SU-DHL-6 (cell line): ENCODE measurements around the gene PITPNB.

Experiments
- H2AFZ ChIP-seq: fragments of 200-600 bp; sonication (generic); 2 replicates; pipeline ENCODE4 v1.6.1; 2014; ENCODE audit warnings: low read depth, mild to moderate bottlenecking, moderate library complexity, mixed read lengths, antibody characterized with exemption, low read length; ENCODE audit not compliant: severe bottlenecking
- H3F3A ChIP-seq: fragments of 200-600 bp; shearing (Covaris generic); 2 replicates; pipeline ENCODE4 v1.6.0; 2016; ENCODE audit warnings: antibody characterized with exemption, mild to moderate bottlenecking; ENCODE audit not compliant: insufficient read depth
- H3K27ac ChIP-seq: fragments of 200-600 bp; sonication (generic); 2 replicates; pipeline ENCODE4 v1.5.1; 2016; ENCODE audit warnings: low read depth, mild to moderate bottlenecking, low read length, moderate library complexity, mixed read lengths
- H3K27me3 ChIP-seq: fragments of 200-600 bp; sonication (generic), shearing (Covaris generic); 2 replicates; pipeline ENCODE4 v1.6.0; 2014; ENCODE audit warnings: mild to moderate bottlenecking, low read length
- H3K36me3 ChIP-seq: fragments of 200-600 bp; sonication (generic); 2 replicates; pipeline ENCODE4 v1.6.1; 2014; ENCODE audit warnings: mild to moderate bottlenecking, low read length, mixed read lengths
- H3K4me2 ChIP-seq: fragments of 300-600, 200-600 bp; shearing (Covaris generic), sonication (generic); 2 replicates; pipeline ENCODE4 v1.6.0; 2014; ENCODE audit warnings: low read length, low read depth, mild to moderate bottlenecking; ENCODE audit not compliant: poor library complexity, severe bottlenecking
- H3K4me3 ChIP-seq: fragments of 200-600 bp; sonication (generic); 2 replicates; pipeline ENCODE4 v1.5.1; 2014; ENCODE audit warnings: antibody characterized with exemption, low read length, mild to moderate bottlenecking, mixed read lengths; ENCODE audit not compliant: insufficient read depth, poor library complexity, severe bottlenecking
- H3K79me2 ChIP-seq: fragments of 200-600 bp; sonication (generic); 2 replicates; pipeline ENCODE4 v1.6.1; 2014; ENCODE audit warnings: mild to moderate bottlenecking, low read length, moderate library complexity; ENCODE audit not compliant: insufficient read depth
- H3K9ac ChIP-seq: fragments of 200-600 bp; sonication (generic); 2 replicates; pipeline ENCODE4 v1.7.0; 2014; ENCODE audit warnings: mild to moderate bottlenecking, low read length
- H3K9me2 ChIP-seq: fragments of 200-600 bp; sonication (generic); replicated peaks from 2 replicates; pipeline ENCODE4 v1.6.1; 2014; ENCODE audit warnings: low read length; ENCODE audit not compliant: insufficient read depth
- H3K9me3 ChIP-seq: fragments of 200-600 bp; sonication (generic); 2 replicates; pipeline ENCODE4 v1.6.1; 2014; ENCODE audit warnings: low read length, mixed read lengths; ENCODE audit not compliant: insufficient read depth
- H4K20me1 ChIP-seq: fragments of 200-600 bp; sonication (generic); 2 replicates; pipeline ENCODE4 v1.6.1; 2014; ENCODE audit warnings: low read depth, mild to moderate bottlenecking, antibody characterized with exemption, low read length, moderate library complexity, mixed read lengths
- CTCF ChIP-seq: fragments of 200-600 bp; sonication (generic); IDR thresholded peaks from one replicate; pipeline ENCODE4 v1.5.1; 2017; ENCODE audit warnings: antibody characterized with exemption, mild to moderate bottlenecking, low read length, moderate library complexity; ENCODE audit not compliant: insufficient read depth, poor library complexity, severe bottlenecking
- EZH2phosphoT487 ChIP-seq: fragments of 200-600 bp; sonication (generic), shearing (Covaris generic); conservative IDR thresholded peaks from 2 replicates; pipeline ENCODE4 v1.6.1; 2018; ENCODE audit warnings: mild to moderate bottlenecking, antibody characterized with exemption, low read length, moderate library complexity, mixed read lengths

The PITPNB gene

DNA sequence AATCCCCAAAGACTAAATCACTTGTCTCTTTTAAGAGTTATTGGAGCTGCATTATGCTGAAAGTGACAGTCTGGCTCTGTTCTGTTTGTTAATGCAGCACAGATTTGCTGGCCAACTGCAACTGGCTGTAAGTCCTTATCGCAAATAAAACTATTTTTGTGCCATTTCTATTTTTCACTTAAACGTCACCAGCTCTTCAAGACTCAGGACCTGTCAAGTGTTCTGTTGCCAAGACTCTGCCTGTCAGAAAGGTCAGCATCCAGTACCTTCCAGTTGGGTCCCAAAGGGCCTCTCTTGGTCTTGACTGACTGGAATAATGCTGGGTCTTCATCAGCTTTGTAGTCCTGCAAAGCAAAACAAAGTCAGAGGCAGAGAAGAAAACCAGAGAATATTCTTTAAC, 45.6 kb downstream of the PITPNB start:
- H3K9ac ChIP-seq: no peak overlapping the region
- peaks cover 53% of the 10 kb centered on the region for H3K79me2 ChIP-seq
- no peak overlapping the region for H2AFZ ChIP-seq
- peaks cover 28% of the 10 kb centered on the region; the same call in 1 of the 2 replicates for H3K36me3 ChIP-seq
- no peaks in the 10 kb centered on the region; the same call in 1 of the 2 replicates for H3F3A ChIP-seq
- peaks cover 14% of the 10 kb centered on the region for H4K20me1 ChIP-seq
- H3K4me2 ChIP-seq: no peak overlapping the region
- TF ChIP-seq CTCF (no peak), EZH2phosphoT487 (no peak)
- H3K27ac ChIP-seq: no peak overlapping the region
- no peak overlapping the region for H3K4me3 ChIP-seq
- no peaks in the 10 kb centered on the region for H3K9me3 ChIP-seq
- H3K27me3 ChIP-seq: no peaks in the 10 kb centered on the region
- no peaks in the 10 kb centered on the region for H3K9me2 ChIP-seq

DNA sequence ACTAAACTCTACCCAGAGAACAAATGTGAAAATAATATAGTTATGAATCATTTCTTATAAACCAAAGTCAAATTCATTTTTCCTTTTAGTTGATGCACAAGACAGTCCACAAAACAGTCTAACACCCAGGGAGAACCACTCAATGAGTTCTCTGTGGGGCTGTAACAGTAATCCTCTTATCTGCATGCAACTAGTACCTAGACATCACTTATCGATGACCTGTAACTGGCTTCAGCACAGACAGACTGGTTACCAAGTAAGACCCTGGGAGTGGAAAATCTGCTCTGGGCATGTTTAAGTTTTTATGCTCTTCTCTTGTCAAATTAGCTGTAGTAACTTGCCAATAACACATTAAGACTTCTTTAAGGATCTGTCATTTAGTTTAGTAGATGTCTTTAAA, 46.6 kb downstream of the PITPNB start:
- H3K4me2 ChIP-seq: no peak overlapping the region

DNA sequence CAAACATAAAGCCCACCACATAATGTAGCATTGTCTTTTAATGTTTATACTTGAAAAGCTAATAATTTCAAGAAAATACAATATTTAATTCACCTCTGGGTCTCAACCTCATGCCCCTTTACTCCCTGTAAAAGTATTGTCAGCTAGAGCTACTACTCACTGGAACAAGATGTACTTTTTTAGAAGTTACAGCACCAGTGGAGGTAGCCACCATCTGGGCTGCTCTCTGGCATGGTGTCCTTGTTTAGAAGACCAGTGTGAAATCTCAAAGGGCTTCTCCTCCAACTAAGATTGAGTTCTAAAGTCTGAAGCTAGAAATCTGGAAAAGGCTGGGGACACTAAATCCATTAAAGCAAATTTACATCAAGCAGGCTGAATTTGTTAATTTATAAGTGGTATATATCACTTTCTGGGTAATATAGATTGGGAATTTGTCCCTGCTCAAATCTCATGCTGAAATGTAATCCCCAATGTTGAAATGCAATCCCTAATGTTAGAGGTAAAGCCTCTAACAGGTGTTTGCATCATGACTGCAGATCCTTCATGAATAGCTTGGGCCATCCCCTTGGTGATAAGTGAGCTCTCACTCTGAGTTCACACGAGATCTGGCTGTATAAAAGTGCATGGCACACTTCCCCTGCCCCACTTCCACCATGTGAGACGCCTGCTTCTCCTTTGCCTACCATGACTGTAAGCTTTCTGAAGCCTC, 47.6 kb downstream of the PITPNB start:
- peaks cover 26% of the 10 kb centered on the region; the same call in 1 of the 2 replicates for H3K36me3 ChIP-seq
- no peak for TF ChIP-seq EZH2phosphoT487
- no peak for TF ChIP-seq CTCF
- H3K9me3 ChIP-seq: no peaks in the 10 kb centered on the region
- H3F3A ChIP-seq: no peaks in the 10 kb centered on the region
- peaks cover 43% of the 10 kb centered on the region for H3K79me2 ChIP-seq
- no peak overlapping the region for H3K4me2 ChIP-seq
- no peaks in the 10 kb centered on the region for H3K27me3 ChIP-seq
- H3K27ac ChIP-seq: no peak overlapping the region
- H3K4me3 ChIP-seq: no peak overlapping the region
- no peak overlapping the region for H2AFZ ChIP-seq
- no peaks in the 10 kb centered on the region for H3K9me2 ChIP-seq
- H3K9ac ChIP-seq: no peak overlapping the region
- peaks cover 5% of the 10 kb centered on the region; the same call in 1 of the 2 replicates for H4K20me1 ChIP-seq

More for the DNA sequence above, 46.6 kb downstream of the PITPNB start:
- Histone ChIP-seq H3K36me3 (peaks cover 28% of the 10 kb centered on the region; the same call in 1 of the 2 replicates), H4K20me1 (peaks cover 8% of the 10 kb centered on the region; the same call in 1 of the 2 replicates), H3K27ac (no peak overlapping the region), H3K27me3 (no peaks in the 10 kb centered on the region), H3K9me2 (no peaks in the 10 kb centered on the region), H3K79me2 (peaks cover 53% of the 10 kb centered on the region), H3K9me3 (no peaks in the 10 kb centered on the region), H3K9ac (no peak overlapping the region), H3K4me3 (no peak overlapping the region), H2AFZ (no peak overlapping the region), H3F3A (no peaks in the 10 kb centered on the region; the same call in 1 of the 2 replicates)
- TF ChIP-seq CTCF (no peak), EZH2phosphoT487 (no peak)
